OCI-LY1 (cell line): Measurements from ENCODE around the gene AP2B1.

Experiments used
- H2AFZ ChIP-seq: fragments of 200-600 bp; sonication (generic), shearing (Covaris generic); 2 replicates; pipeline ENCODE4 v1.6.0; 2014; ENCODE audit warnings: antibody characterized with exemption, mild to moderate bottlenecking, low read length
- H3F3A ChIP-seq: fragments of 200-600 bp; sonication (generic), shearing (Covaris generic); 2 replicates; pipeline ENCODE4 v1.6.0; 2014; ENCODE audit warnings: mild to moderate bottlenecking, antibody characterized with exemption, low read length, moderate library complexity; ENCODE audit not compliant: insufficient read depth
- H3K27ac ChIP-seq: fragments of 200-600 bp; sonication (generic); 2 replicates; pipeline ENCODE4 v1.5.1; 2014; ENCODE audit warnings: low read length, mixed run types, mild to moderate bottlenecking, low read depth; ENCODE audit not compliant: poor library complexity, severe bottlenecking
- H3K27me3 ChIP-seq: fragments of 200-600 bp; sonication (generic); 2 replicates; pipeline ENCODE4 v1.6.0; 2014; ENCODE audit warnings: antibody characterized with exemption, mild to moderate bottlenecking, low read length, moderate library complexity; ENCODE audit not compliant: insufficient read depth
- H3K36me3 ChIP-seq: fragments of 200-600 bp; sonication (generic); 2 replicates; pipeline ENCODE4 v1.6.1; 2014; ENCODE audit warnings: mild to moderate bottlenecking, antibody characterized with exemption, low read length, moderate library complexity, mixed read lengths; ENCODE audit not compliant: insufficient read depth
- H3K4me1 ChIP-seq: fragments of 200-600 bp; sonication (generic); 2 replicates; pipeline ENCODE4 v1.5.1; 2014; ENCODE audit warnings: mild to moderate bottlenecking, low read length, moderate library complexity; ENCODE audit not compliant: insufficient read depth, severe bottlenecking
- H3K4me2 ChIP-seq: fragments of 200-600 bp; sonication (generic), shearing (Covaris generic); 2 replicates; pipeline ENCODE4 v1.6.1; 2014; ENCODE audit warnings: low read length
- H3K4me3 ChIP-seq: fragments of 200-600 bp; sonication (generic); 2 replicates; pipeline ENCODE4 v1.5.1; 2014; ENCODE audit warnings: low read length, low read depth, mild to moderate bottlenecking, mixed read lengths; ENCODE audit not compliant: poor library complexity, severe bottlenecking
- H3K79me2 ChIP-seq: fragments of 200-600 bp; shearing (Covaris generic); 2 replicates; pipeline ENCODE4 v1.6.1; 2016; ENCODE audit warnings: mixed run types, low read length, mixed read lengths; ENCODE audit not compliant: insufficient read depth
- H3K9ac ChIP-seq: fragments of 200-600 bp; sonication (generic), shearing (Covaris generic); 2 replicates; pipeline ENCODE4 v1.6.1; 2014; ENCODE audit warnings: mild to moderate bottlenecking, low read length, mixed read lengths
- H3K9me2 ChIP-seq: fragments of 200-600 bp; sonication (generic), shearing (Covaris generic); 2 replicates; pipeline ENCODE4 v1.6.1; 2014; ENCODE audit warnings: low read depth, mild to moderate bottlenecking, low read length, mixed read lengths
- H3K9me3 ChIP-seq: fragments of 200-600 bp; shearing (Covaris generic); 2 replicates; pipeline ENCODE4 v1.6.1; 2014; ENCODE audit warnings: low read length, mixed read lengths
- H4K20me1 ChIP-seq: fragments of 200-600 bp; sonication (generic), shearing (Covaris generic); 2 replicates; pipeline ENCODE4 v1.6.0; 2016; ENCODE audit warnings: mild to moderate bottlenecking, low read length; ENCODE audit not compliant: insufficient read depth
- CTCF ChIP-seq: fragments of 200-600 bp; sonication (generic), shearing (Covaris generic); IDR thresholded peaks from 2 replicates; pipeline ENCODE4 v1.5.1; 2017; ENCODE audit warnings: mild to moderate bottlenecking, antibody characterized with exemption, low read length, moderate library complexity, mixed read lengths
- EZH2 ChIP-seq: fragments of 200-600 bp; sonication (generic), shearing (Covaris generic); IDR thresholded peaks from 2 replicates; pipeline ENCODE4 v1.8.0; 2017; ENCODE audit warnings: borderline replicate concordance, mixed run types, mild to moderate bottlenecking, antibody characterized with exemption, low read length, moderate library complexity, mixed read lengths

AP2B1 gene

GRCh38 chr17:35665662-35666061, 78.5 kb downstream of the AP2B1 start:
- Histone ChIP-seq H2AFZ (no peak overlapping the region), H3K79me2 (no peaks in the 10 kb centered on the region), H3K4me1 (no peaks in the 10 kb centered on the region), H3F3A (no peaks in the 10 kb centered on the region), H3K4me3 (no peak overlapping the region), H3K9me3 (no peaks in the 10 kb centered on the region), H3K36me3 (peaks cover 7% of the 10 kb centered on the region; the same call in 1 of the 2 replicates), H3K27me3 (no peaks in the 10 kb centered on the region), H3K4me2 (no peak overlapping the region), H4K20me1 (no peaks in the 10 kb centered on the region), H3K9ac (no peak overlapping the region), H3K9me2 (no peaks in the 10 kb centered on the region), H3K27ac (no peak overlapping the region)
- no peak for TF ChIP-seq EZH2
- no peak for TF ChIP-seq CTCF

- TF ChIP-seq EZH2 (no peak), CTCF (no peak)
- Histone ChIP-seq H3K4me1 (no peaks in the 10 kb centered on the region), H3K9ac (no peak overlapping the region), H3K36me3 (peaks cover 7% of the 10 kb centered on the region; the same call in 1 of the 2 replicates), H3F3A (no peaks in the 10 kb centered on the region), H3K4me2 (no peak overlapping the region), H3K9me3 (no peaks in the 10 kb centered on the region), H3K79me2 (no peaks in the 10 kb centered on the region), H3K27ac (no peak overlapping the region), H4K20me1 (no peaks in the 10 kb centered on the region), H3K27me3 (no peaks in the 10 kb centered on the region), H3K4me3 (no peak overlapping the region), H2AFZ (no peak overlapping the region), H3K9me2 (no peaks in the 10 kb centered on the region)
Observed at GRCh38 chr17:35666070-35666469, 78.9 kb downstream of the AP2B1 start.

- no peak overlapping the region for H3K9ac ChIP-seq
- no peaks in the 10 kb centered on the region for H3K9me2 ChIP-seq
- no peaks in the 10 kb centered on the region for H4K20me1 ChIP-seq
- no peaks in the 10 kb centered on the region for H3K9me3 ChIP-seq
- H3K27me3 ChIP-seq, result no peaks in the 10 kb centered on the region
- no peak overlapping the region for H2AFZ ChIP-seq
- H3K4me3 ChIP-seq, result no peak overlapping the region
- no peaks in the 10 kb centered on the region for H3K4me1 ChIP-seq
- H3K79me2 ChIP-seq, result no peaks in the 10 kb centered on the region
- no peaks in the 10 kb centered on the region for H3F3A ChIP-seq
- no peak overlapping the region for H3K27ac ChIP-seq
- H3K4me2 ChIP-seq, result no peak overlapping the region
- TF ChIP-seq EZH2, result no peak
- TF ChIP-seq CTCF, result no peak
- H3K36me3 ChIP-seq, result peaks cover 14% of the 10 kb centered on the region; the same call in 1 of the 2 replicates
Observed at GRCh38 chr17:35666967-35667532, 79.9 kb downstream of the AP2B1 start.
